ENCODE results near the gene ITGA6.
A peak's percentile ranks its signal among the peaks of the same experiment; 100 is the strongest.
"Not testable (repeated sequence)": the region's sequence is repeated elsewhere in the genome, so short reads cannot be mapped to it uniquely, and the experiment has no call there.

ITGA6 gene

GRCh38 chr2:172512810-172513523 is 85.6 kb downstream of the ITGA6 start:
- no peaks in the 10 kb centered on the region for H3K27me3 ChIP-seq (ENCODE audit: control insufficient read depth in 2 of 2, insufficient read depth in 2 of 2, low read length in 2 of 2)
- peaks cover 11 to 12% of the 10 kb centered on the region in 2 donors for H3K9me3 ChIP-seq (ENCODE audit: control insufficient read depth in 2 of 2, low read length in 2 of 2)
- no peak overlapping the region for H3K9ac ChIP-seq (ENCODE audit: low read depth in 1 of 2, low read length in 2 of 2)
- H3K4me1 ChIP-seq (ENCODE audit: control insufficient read depth in 2 of 2, insufficient read depth in 2 of 2, low read length in 2 of 2), result peaks cover 0 to 5% of the 10 kb centered on the region in 2 donors
- peaks cover 2 to 5% of the 10 kb centered on the region in 2 donors for H3K36me3 ChIP-seq (ENCODE audit: control insufficient read depth in 2 of 2, insufficient read depth in 2 of 2, low read length in 2 of 2)
- H3K27ac ChIP-seq (ENCODE audit: low read depth in 2 of 2, low read length in 2 of 2), result no peak overlapping the region
- H3K4me3 ChIP-seq (ENCODE audit: low read length in 2 of 2), result no peak overlapping the region

- Histone ChIP-seq H3K9me3 (ENCODE audit: control insufficient read depth in 2 of 2, low read length in 2 of 2) (peaks cover 11 to 12% of the 10 kb centered on the region in 2 donors), H3K27me3 (ENCODE audit: control insufficient read depth in 2 of 2, insufficient read depth in 2 of 2, low read length in 2 of 2) (no peaks in the 10 kb centered on the region), H3K4me3 (ENCODE audit: low read length in 2 of 2) (no peak overlapping the region), H3K9ac (ENCODE audit: low read depth in 1 of 2, low read length in 2 of 2) (no peak overlapping the region), H3K4me1 (ENCODE audit: control insufficient read depth in 2 of 2, insufficient read depth in 2 of 2, low read length in 2 of 2) (peaks cover 0 to 5% of the 10 kb centered on the region in 2 donors), H3K27ac (ENCODE audit: low read depth in 2 of 2, low read length in 2 of 2) (no peak overlapping the region), H3K36me3 (ENCODE audit: control insufficient read depth in 2 of 2, insufficient read depth in 2 of 2, low read length in 2 of 2) (peaks cover 0 to 2% of the 10 kb centered on the region in 2 donors)
These were observed 86.1 kb downstream of the ITGA6 start for GRCh38 chr2:172513524-172513900.

- peaks cover 0 to 5% of the 10 kb centered on the region in 2 donors for H3K4me1 ChIP-seq (ENCODE audit: control insufficient read depth in 2 of 2, insufficient read depth in 2 of 2, low read length in 2 of 2)
- no peak overlapping the region for H3K27ac ChIP-seq (ENCODE audit: low read depth in 2 of 2, low read length in 2 of 2)
- H3K36me3 ChIP-seq (ENCODE audit: control insufficient read depth in 2 of 2, insufficient read depth in 2 of 2, low read length in 2 of 2), result peaks cover 0 to 2% of the 10 kb centered on the region in 2 donors
- peaks cover 11 to 12% of the 10 kb centered on the region in 2 donors for H3K9me3 ChIP-seq (ENCODE audit: control insufficient read depth in 2 of 2, low read length in 2 of 2)
- no peak overlapping the region for H3K4me3 ChIP-seq (ENCODE audit: low read length in 2 of 2)
- H3K9ac ChIP-seq (ENCODE audit: low read depth in 1 of 2, low read length in 2 of 2), result no peak overlapping the region
- H3K27me3 ChIP-seq (ENCODE audit: control insufficient read depth in 2 of 2, insufficient read depth in 2 of 2, low read length in 2 of 2), result no peaks in the 10 kb centered on the region
These were observed 86.7 kb downstream of the ITGA6 start for GRCh38 chr2:172513935-172514586.

GRCh38 chr2:172516299-172516698 is 88.9 kb downstream of the ITGA6 start:
- Histone ChIP-seq H3K4me3 (ENCODE audit: low read length in 2 of 2) (no peak overlapping the region), H3K27ac (ENCODE audit: low read depth in 2 of 2, low read length in 2 of 2) (no peak overlapping the region), H3K27me3 (ENCODE audit: control insufficient read depth in 2 of 2, insufficient read depth in 2 of 2, low read length in 2 of 2) (no peaks in the 10 kb centered on the region), H3K9me3 (ENCODE audit: control insufficient read depth in 2 of 2, low read length in 2 of 2) (peaks cover 7 to 11% of the 10 kb centered on the region in 2 donors), H3K36me3 (ENCODE audit: control insufficient read depth in 2 of 2, insufficient read depth in 2 of 2, low read length in 2 of 2) (peaks cover 0 to 2% of the 10 kb centered on the region in 2 donors), H3K9ac (ENCODE audit: low read depth in 1 of 2, low read length in 2 of 2) (no peak overlapping the region), H3K4me1 (ENCODE audit: control insufficient read depth in 2 of 2, insufficient read depth in 2 of 2, low read length in 2 of 2) (no peaks in the 10 kb centered on the region)

- Histone ChIP-seq H3K4me1 (ENCODE audit: control insufficient read depth in 2 of 2, insufficient read depth in 2 of 2, low read length in 2 of 2) (no peaks in the 10 kb centered on the region), H3K27ac (ENCODE audit: low read depth in 2 of 2, low read length in 2 of 2) (no peak overlapping the region), H3K4me3 (ENCODE audit: low read length in 2 of 2) (no peak overlapping the region), H3K9me3 (ENCODE audit: control insufficient read depth in 2 of 2, low read length in 2 of 2) (no peaks in the 10 kb centered on the region), H3K36me3 (ENCODE audit: control insufficient read depth in 2 of 2, insufficient read depth in 2 of 2, low read length in 2 of 2) (no peaks in the 10 kb centered on the region), H3K9ac (ENCODE audit: low read depth in 1 of 2, low read length in 2 of 2) (no peak overlapping the region), H3K27me3 (ENCODE audit: control insufficient read depth in 2 of 2, insufficient read depth in 2 of 2, low read length in 2 of 2) (no peaks in the 10 kb centered on the region)
These were observed 91.6 kb downstream of the ITGA6 start for GRCh38 chr2:172518995-172519394.

- peaks cover under 1 to 3% of the 10 kb centered on the region in 2 donors for H3K4me1 ChIP-seq (ENCODE audit: control insufficient read depth in 2 of 2, insufficient read depth in 2 of 2, low read length in 2 of 2)
These were observed 98.2 kb downstream of the ITGA6 start for GRCh38 chr2:172525601-172526000.

GRCh38 chr2:172531309-172531708 is 103.9 kb downstream of the ITGA6 start:
- Histone ChIP-seq H3K27me3 (ENCODE audit: control insufficient read depth in 2 of 2, insufficient read depth in 2 of 2, low read length in 2 of 2) (no peaks in the 10 kb centered on the region), H3K36me3 (ENCODE audit: control insufficient read depth in 2 of 2, insufficient read depth in 2 of 2, low read length in 2 of 2) (no peaks in the 10 kb centered on the region), H3K4me3 (ENCODE audit: low read length in 2 of 2) (peak overlapping the region in 1 of 2 donors; percentile 28), H3K9me3 (ENCODE audit: control insufficient read depth in 2 of 2, low read length in 2 of 2) (no peaks in the 10 kb centered on the region), H3K27ac (ENCODE audit: low read depth in 2 of 2, low read length in 2 of 2) (peak overlapping the region in 1 of 2 donors; percentile 48), H3K9ac (ENCODE audit: low read depth in 1 of 2, low read length in 2 of 2) (no peak overlapping the region), H3K4me1 (ENCODE audit: control insufficient read depth in 2 of 2, insufficient read depth in 2 of 2, low read length in 2 of 2) (peaks cover 7 to 10% of the 10 kb centered on the region in 2 donors)

More at GRCh38 chr2:172525601-172526000, 98.2 kb downstream of the ITGA6 start:
- Histone ChIP-seq H3K9me3 (ENCODE audit: control insufficient read depth in 2 of 2, low read length in 2 of 2) (peaks cover 0 to 2% of the 10 kb centered on the region in 2 donors), H3K27ac (ENCODE audit: low read depth in 2 of 2, low read length in 2 of 2) (no peak overlapping the region), H3K9ac (ENCODE audit: low read depth in 1 of 2, low read length in 2 of 2) (no peak overlapping the region), H3K4me3 (ENCODE audit: low read length in 2 of 2) (no peak overlapping the region), H3K27me3 (ENCODE audit: control insufficient read depth in 2 of 2, insufficient read depth in 2 of 2, low read length in 2 of 2) (no peaks in the 10 kb centered on the region), H3K36me3 (ENCODE audit: control insufficient read depth in 2 of 2, insufficient read depth in 2 of 2, low read length in 2 of 2) (no peaks in the 10 kb centered on the region)

- H3K36me3 ChIP-seq (ENCODE audit: control insufficient read depth in 2 of 2, insufficient read depth in 2 of 2, low read length in 2 of 2); H3K4me3 ChIP-seq (ENCODE audit: low read length in 2 of 2); H3K27me3 ChIP-seq (ENCODE audit: control insufficient read depth in 2 of 2, insufficient read depth in 2 of 2, low read length in 2 of 2); H3K9ac ChIP-seq (ENCODE audit: low read depth in 1 of 2, low read length in 2 of 2); H3K4me1 ChIP-seq (ENCODE audit: control insufficient read depth in 2 of 2, insufficient read depth in 2 of 2, low read length in 2 of 2); H3K27ac ChIP-seq (ENCODE audit: low read depth in 2 of 2, low read length in 2 of 2); H3K9me3 ChIP-seq (ENCODE audit: control insufficient read depth in 2 of 2, low read length in 2 of 2): not testable (repeated sequence)
These were observed 105.1 kb downstream of the ITGA6 start for GRCh38 chr2:172532461-172532860.

- Histone ChIP-seq H3K4me1 (ENCODE audit: control insufficient read depth in 2 of 2, insufficient read depth in 2 of 2, low read length in 2 of 2) (peaks cover 7 to 10% of the 10 kb centered on the region in 2 donors), H3K9ac (ENCODE audit: low read depth in 1 of 2, low read length in 2 of 2) (no peak overlapping the region), H3K36me3 (ENCODE audit: control insufficient read depth in 2 of 2, insufficient read depth in 2 of 2, low read length in 2 of 2) (no peaks in the 10 kb centered on the region), H3K27me3 (ENCODE audit: control insufficient read depth in 2 of 2, insufficient read depth in 2 of 2, low read length in 2 of 2) (no peaks in the 10 kb centered on the region), H3K4me3 (ENCODE audit: low read length in 2 of 2) (no peak overlapping the region), H3K27ac (ENCODE audit: low read depth in 2 of 2, low read length in 2 of 2) (no peak overlapping the region), H3K9me3 (ENCODE audit: control insufficient read depth in 2 of 2, low read length in 2 of 2) (no peaks in the 10 kb centered on the region)
These were observed 106.3 kb downstream of the ITGA6 start for GRCh38 chr2:172533687-172534086.

GRCh38 chr2:172535119-172535518 is 107.7 kb downstream of the ITGA6 start:
- H3K4me3 ChIP-seq (ENCODE audit: low read length in 2 of 2), result no peak overlapping the region
- no peaks in the 10 kb centered on the region for H3K9me3 ChIP-seq (ENCODE audit: control insufficient read depth in 2 of 2, low read length in 2 of 2)
- no peak overlapping the region for H3K9ac ChIP-seq (ENCODE audit: low read depth in 1 of 2, low read length in 2 of 2)
- no peaks in the 10 kb centered on the region for H3K27me3 ChIP-seq (ENCODE audit: control insufficient read depth in 2 of 2, insufficient read depth in 2 of 2, low read length in 2 of 2)
- peaks cover 7 to 10% of the 10 kb centered on the region in 2 donors for H3K4me1 ChIP-seq (ENCODE audit: control insufficient read depth in 2 of 2, insufficient read depth in 2 of 2, low read length in 2 of 2)
- no peaks in the 10 kb centered on the region for H3K36me3 ChIP-seq (ENCODE audit: control insufficient read depth in 2 of 2, insufficient read depth in 2 of 2, low read length in 2 of 2)
- H3K27ac ChIP-seq (ENCODE audit: low read depth in 2 of 2, low read length in 2 of 2), result no peak overlapping the region
